ENCODE results near the gene BCAM. TPM values are rescaled to one million over a fixed set of nuclear protein-coding genes. Genes with fewer than 3 reads are reported as not detected.

BCAM gene
- total and polyA plus RNA-seq, 10 of the 15 experiments (the other 5 are each of a cell fraction or from before 2014, with no cell fraction given): 0.10 to 0.64 TPM; not detected in 8

DNA sequence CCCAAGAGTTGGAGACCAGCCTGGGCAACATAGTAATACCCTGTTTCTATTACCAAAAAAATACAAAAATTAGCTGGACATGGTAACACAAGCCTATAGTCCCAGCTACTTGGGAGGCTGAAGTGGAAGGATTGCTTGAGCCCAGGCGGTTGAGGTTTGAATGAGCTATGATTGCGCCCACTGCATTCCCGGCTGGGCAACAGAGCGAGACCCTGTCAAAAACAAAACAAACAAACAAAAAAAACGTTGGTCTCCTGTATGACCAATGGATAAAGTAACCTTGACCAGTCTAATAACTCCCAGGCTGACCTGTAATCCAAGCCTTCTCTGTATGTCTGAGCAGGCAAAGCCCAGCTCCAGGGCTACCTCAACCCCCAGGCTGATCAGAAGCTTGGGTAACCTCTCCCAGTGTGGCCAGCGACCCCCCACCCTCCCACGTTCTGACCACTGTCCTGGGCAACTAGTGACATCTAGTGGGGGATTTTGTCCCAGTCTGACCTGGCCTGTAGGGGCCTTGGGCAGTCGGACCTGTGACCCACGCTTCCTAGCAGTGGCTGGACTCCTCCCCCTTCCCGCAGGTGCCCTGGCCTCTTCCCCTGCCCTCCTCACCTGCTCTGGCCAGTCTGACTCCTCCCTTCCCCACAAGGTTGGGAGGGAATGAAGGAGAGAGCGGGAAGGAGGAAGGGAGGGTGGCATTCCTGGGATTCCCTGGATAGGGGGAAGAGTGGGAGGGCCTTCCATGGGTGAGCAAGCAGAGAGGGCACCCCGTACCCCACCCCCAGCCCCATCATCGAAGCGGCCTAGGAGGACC, 1.0 kb upstream of the BCAM start (continued):
- TF ChIP-seq ZNF687 (IDR thresholded peaks at IDR 0.05) (no peak), RAD21 (IDR thresholded peaks at IDR 0.05; ENCODE audit: insufficient read depth, low read depth, low read length) (peak; percentile 52), NR2C1 (IDR thresholded peaks at IDR 0.05) (no peak), IRF4 (IDR thresholded peaks at IDR 0.05; ENCODE audit: low read depth, low read length) (no peak), PRDM15 (CRISPR knock-in tag; IDR thresholded peaks at IDR 0.05) (no peak)
- TF ChIP-seq, protein P1, sequence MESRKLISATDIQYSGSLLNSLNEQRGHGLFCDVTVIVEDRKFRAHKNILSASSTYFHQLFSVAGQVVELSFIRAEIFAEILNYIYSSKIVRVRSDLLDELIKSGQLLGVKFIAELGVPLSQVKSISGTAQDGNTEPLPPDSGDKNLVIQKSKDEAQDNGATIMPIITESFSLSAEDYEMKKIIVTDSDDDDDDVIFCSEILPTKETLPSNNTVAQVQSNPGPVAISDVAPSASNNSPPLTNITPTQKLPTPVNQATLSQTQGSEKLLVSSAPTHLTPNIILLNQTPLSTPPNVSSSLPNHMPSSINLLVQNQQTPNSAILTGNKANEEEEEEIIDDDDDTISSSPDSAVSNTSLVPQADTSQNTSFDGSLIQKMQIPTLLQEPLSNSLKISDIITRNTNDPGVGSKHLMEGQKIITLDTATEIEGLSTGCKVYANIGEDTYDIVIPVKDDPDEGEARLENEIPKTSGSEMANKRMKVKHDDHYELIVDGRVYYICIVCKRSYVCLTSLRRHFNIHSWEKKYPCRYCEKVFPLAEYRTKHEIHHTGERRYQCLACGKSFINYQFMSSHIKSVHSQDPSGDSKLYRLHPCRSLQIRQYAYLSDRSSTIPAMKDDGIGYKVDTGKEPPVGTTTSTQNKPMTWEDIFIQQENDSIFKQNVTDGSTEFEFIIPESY (IDR thresholded peaks at IDR 0.05): no peak
